ENCODE measurements around the gene ADAM33. TPM values are rescaled to one million over a fixed set of nuclear protein-coding genes. Genes with fewer than 3 reads are reported as not detected.

ADAM33 gene
- total RNA-seq, 2 donors from 2014 or later: 18.2 to 38.3 TPM

- H3K4me3 ChIP-seq: no peak overlapping the region
- no peaks in the 10 kb centered on the region for H3K4me1 ChIP-seq (replicated peaks)
- no peak overlapping the region for H3K27ac ChIP-seq
- H3K36me3 ChIP-seq: no peaks in the 10 kb centered on the region
- TF ChIP-seq POLR2A (IDR thresholded peaks at IDR 0.05) (no peak), POLR2AphosphoS5 (IDR thresholded peaks at IDR 0.05) (no peak)
- TF ChIP-seq, protein P1, sequence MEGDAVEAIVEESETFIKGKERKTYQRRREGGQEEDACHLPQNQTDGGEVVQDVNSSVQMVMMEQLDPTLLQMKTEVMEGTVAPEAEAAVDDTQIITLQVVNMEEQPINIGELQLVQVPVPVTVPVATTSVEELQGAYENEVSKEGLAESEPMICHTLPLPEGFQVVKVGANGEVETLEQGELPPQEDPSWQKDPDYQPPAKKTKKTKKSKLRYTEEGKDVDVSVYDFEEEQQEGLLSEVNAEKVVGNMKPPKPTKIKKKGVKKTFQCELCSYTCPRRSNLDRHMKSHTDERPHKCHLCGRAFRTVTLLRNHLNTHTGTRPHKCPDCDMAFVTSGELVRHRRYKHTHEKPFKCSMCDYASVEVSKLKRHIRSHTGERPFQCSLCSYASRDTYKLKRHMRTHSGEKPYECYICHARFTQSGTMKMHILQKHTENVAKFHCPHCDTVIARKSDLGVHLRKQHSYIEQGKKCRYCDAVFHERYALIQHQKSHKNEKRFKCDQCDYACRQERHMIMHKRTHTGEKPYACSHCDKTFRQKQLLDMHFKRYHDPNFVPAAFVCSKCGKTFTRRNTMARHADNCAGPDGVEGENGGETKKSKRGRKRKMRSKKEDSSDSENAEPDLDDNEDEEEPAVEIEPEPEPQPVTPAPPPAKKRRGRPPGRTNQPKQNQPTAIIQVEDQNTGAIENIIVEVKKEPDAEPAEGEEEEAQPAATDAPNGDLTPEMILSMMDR (IDR thresholded peaks at IDR 0.05): no peak
- DNase-seq (ENCODE audit: low spot score): no peak
- WGBS: 51% methylated on average over 13 of the region's 13 CpGs
- intact Hi-C loops (cut with DNase I): loop anchor here (5.0 to 10.0 kb wide), 2 partner anchors 92 to 170 kb away; partner anchors contain the start of genes ADISSP and MAVS
- peaks cover 28% of the 10 kb centered on the region for H3K27me3 ChIP-seq (replicated peaks; ENCODE audit: insufficient read depth)
- H3K9me3 ChIP-seq: no peaks in the 10 kb centered on the region
These were observed 6.6 kb downstream of the ADAM33 start for GRCh38 chr20:3674995-3675900.

DNA sequence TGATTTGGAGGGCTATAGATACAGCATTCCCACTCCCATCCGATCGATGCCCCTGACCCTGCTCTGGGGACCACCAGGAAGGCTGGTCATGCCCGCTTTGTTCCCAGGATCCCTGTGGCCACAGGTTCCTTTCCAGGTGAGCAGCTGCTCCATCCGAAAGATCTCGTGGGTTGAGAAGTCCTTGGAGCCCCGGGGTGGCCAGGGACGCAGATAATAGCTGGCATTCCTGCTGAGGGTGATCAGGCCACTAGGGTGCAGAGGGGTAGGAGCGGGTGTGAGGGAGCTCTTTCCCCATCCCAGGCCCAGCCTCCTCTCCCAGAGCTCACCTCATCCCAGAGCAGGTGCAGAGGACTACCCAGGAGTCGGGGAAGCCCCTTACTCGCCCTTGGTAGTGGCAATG is 7.4 kb downstream of the ADAM33 start:
- intact Hi-C loops (cut with DNase I): loop anchor here (10.0 kb wide), 1 partner anchor 170 kb away; the partner anchor contains the start of gene MAVS
- DNase-seq (ENCODE audit: low spot score): no peak

GRCh38 chr20:3673221-3674070 is 8.4 kb downstream of the ADAM33 start:
- H3K4me3 ChIP-seq: no peak overlapping the region
- no peaks in the 10 kb centered on the region for H3K36me3 ChIP-seq
- WGBS: 61% methylated on average over 73 of the region's 90 CpGs
- H3K27me3 ChIP-seq (replicated peaks; ENCODE audit: insufficient read depth): peaks cover 28% of the 10 kb centered on the region
- H3K27ac ChIP-seq: no peak overlapping the region
- H3K9me3 ChIP-seq: no peaks in the 10 kb centered on the region
- intact Hi-C loops (cut with DNase I): loop anchor here (10.0 kb wide), 1 partner anchor 171 kb away; the partner anchor contains the start of gene MAVS
- no peak for TF ChIP-seq POLR2A (IDR thresholded peaks at IDR 0.05)
- TF ChIP-seq POLR2AphosphoS5 (IDR thresholded peaks at IDR 0.05): no peak
- TF ChIP-seq, protein P1 (IDR thresholded peaks at IDR 0.05): no peak
- H3K4me1 ChIP-seq (replicated peaks): no peaks in the 10 kb centered on the region
- DNase-seq (ENCODE audit: low spot score): no peak

More for the DNA sequence above, 7.4 kb downstream of the ADAM33 start:
- no peaks in the 10 kb centered on the region for H3K36me3 ChIP-seq
- no peaks in the 10 kb centered on the region for H3K4me1 ChIP-seq (replicated peaks)
- peaks cover 28% of the 10 kb centered on the region for H3K27me3 ChIP-seq (replicated peaks; ENCODE audit: insufficient read depth)
- H3K9me3 ChIP-seq: no peaks in the 10 kb centered on the region
- 60% methylated on average over 10 of the region's 10 CpGs for WGBS
- H3K27ac ChIP-seq: no peak overlapping the region
- H3K4me3 ChIP-seq: no peak overlapping the region
- TF ChIP-seq POLR2A (IDR thresholded peaks at IDR 0.05) (no peak), POLR2AphosphoS5 (IDR thresholded peaks at IDR 0.05) (no peak)
- TF ChIP-seq, protein P1 (IDR thresholded peaks at IDR 0.05): no peak

DNA sequence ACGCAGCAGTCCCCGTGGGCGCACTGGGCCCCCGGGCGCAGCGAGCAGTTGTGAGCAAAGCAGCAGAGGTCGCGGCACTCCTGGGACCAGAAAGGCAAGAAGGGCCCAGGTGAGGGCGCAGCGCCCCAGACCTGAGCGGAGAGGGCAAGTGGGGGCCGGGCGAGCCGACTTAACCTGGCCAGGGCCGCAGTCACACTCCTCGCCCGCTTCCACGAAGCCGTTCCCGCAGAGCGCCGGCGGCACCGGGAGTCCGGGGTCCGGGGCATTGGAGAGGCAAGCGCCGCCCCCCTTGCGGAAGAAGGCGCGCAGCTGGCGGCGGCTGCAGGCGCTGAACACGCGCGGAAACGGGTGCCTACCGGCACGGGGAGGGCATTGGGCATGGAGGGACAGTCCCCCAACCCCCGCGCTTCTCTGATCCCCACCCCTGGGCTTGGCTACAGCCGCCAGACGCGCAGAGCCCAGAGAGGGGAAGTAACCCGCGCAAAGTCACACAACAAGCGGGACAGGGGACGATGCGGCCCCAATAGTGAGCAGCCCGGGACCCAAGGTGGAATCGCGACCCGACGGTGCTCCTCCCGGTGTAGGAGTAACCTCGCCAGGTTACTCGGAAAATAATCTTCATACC is 9.2 kb downstream of the ADAM33 start:
- no peak overlapping the region for H3K4me3 ChIP-seq
- H3K9me3 ChIP-seq: no peaks in the 10 kb centered on the region
- H3K4me1 ChIP-seq (replicated peaks): no peaks in the 10 kb centered on the region
- no peak overlapping the region for H3K27ac ChIP-seq
- H3K36me3 ChIP-seq: no peaks in the 10 kb centered on the region
- peaks cover 28% of the 10 kb centered on the region for H3K27me3 ChIP-seq (replicated peaks; ENCODE audit: insufficient read depth)
- TF ChIP-seq, protein P1 (IDR thresholded peaks at IDR 0.05): no peak
- TF ChIP-seq POLR2AphosphoS5 (IDR thresholded peaks at IDR 0.05): no peak
- no peak for TF ChIP-seq POLR2A (IDR thresholded peaks at IDR 0.05)
- 30% methylated on average over 37 of the region's 58 CpGs for WGBS
- no peak for DNase-seq (ENCODE audit: low spot score)
- intact Hi-C loops (cut with DNase I): loop anchor here (10.0 kb wide), 1 partner anchor 172 kb away; the partner anchor contains the start of gene MAVS
